SH-SY5Y (cell line): ENCODE measurements around the gene MCFD2.

Experiments
- GATA2 ChIP-seq: IDR thresholded peaks from 2 replicates; pipeline ENCODE4 v1.6.1; 2011; ENCODE audit warnings: mild to moderate bottlenecking, low read depth, low read length
- GATA3 ChIP-seq: IDR thresholded peaks from 2 replicates; pipeline ENCODE4 v1.6.1; 2011; ENCODE audit warnings: low read depth, mild to moderate bottlenecking, low read length, moderate library complexity

GRCh38 chr2:46886268-46887027, 29.2 kb downstream of the MCFD2 start:
- TF ChIP-seq GATA2, result no peak
- no peak for TF ChIP-seq GATA3
